CD4-positive, alpha-beta T cell treated with Interleukin-17A for 4 hours (primary cell): ENCODE results near the gene CAPZA1.
A peak's percentile ranks its signal among the peaks of the same experiment; 100 is the strongest.
"Not testable (repeated sequence)": the region's sequence is repeated elsewhere in the genome, so short reads cannot be mapped to it uniquely, and the experiment has no call there.

Experiments
- DNase-seq: peaks from one replicate; pipeline ENCODE4 v3.0.0-alpha.2; 2020; ENCODE audit warnings: mixed read lengths

Gene CAPZA1

GRCh38 chr1:112628516-112628915, 8.9 kb downstream of the CAPZA1 start:
- no peak for DNase-seq

- no peak for DNase-seq
These were observed 9.6 kb downstream of the CAPZA1 start for GRCh38 chr1:112629256-112629655.

DNA sequence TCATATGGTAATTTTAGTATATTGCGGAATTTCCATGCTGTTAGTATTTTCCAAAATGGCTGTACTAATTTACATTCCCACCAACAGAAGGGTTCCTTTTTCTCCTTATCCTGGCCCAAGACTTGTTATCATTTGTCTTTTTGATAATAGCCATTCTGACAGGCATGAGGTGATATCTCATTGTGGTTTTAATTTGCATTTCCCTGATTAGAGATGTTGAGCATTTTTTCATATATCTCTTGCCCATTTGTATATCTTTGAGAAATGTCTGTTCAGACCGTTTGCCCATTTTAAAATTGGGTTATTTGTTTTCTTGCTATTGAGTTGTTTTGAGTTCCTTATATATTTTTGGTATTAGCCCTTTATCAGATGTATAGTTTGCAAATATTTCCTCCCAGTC, 14.0 kb downstream of the CAPZA1 start:
- DNase-seq = no peak

DNA sequence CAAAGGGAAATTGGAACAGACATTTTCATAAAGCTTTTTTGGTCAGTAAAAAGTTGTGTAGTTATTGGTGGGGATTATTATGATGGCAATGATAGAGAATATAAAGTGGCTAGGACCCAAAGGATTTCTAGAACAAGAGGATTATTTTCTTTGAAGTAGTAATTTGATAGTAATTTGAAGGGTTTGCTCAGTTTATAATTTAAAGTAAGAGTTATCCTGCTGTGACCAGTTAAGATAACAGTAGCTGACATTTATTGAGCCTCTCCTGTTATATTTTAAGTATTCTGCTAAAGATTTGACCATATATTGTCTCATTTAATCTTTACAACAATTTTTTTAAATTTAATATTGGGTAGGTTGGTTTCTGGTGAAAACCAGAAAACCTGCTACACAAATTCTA, 14.7 kb downstream of the CAPZA1 start:
- no peak for DNase-seq

DNA sequence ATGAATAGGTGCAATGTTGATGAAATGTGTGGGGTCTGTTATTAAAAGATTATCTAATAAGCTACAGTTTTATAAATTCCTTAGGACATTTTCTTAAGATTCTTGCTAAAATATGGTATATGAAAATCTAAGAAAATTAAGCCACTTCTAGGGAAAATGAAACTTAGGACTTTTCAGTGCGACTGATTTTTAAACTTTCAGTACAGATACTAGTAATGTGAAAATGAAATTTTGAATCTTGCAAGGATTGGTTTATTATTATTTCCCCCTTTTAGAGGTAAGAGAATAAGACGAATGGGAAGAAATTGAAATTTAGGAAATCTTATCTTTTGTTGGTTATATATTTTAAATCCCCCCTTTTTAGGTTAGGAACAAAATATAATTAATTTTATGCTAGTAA, 16.4 kb downstream of the CAPZA1 start:
- no peak for DNase-seq

- DNase-seq = no peak
These were observed 17.1 kb downstream of the CAPZA1 start for GRCh38 chr1:112636597-112637253.

DNA sequence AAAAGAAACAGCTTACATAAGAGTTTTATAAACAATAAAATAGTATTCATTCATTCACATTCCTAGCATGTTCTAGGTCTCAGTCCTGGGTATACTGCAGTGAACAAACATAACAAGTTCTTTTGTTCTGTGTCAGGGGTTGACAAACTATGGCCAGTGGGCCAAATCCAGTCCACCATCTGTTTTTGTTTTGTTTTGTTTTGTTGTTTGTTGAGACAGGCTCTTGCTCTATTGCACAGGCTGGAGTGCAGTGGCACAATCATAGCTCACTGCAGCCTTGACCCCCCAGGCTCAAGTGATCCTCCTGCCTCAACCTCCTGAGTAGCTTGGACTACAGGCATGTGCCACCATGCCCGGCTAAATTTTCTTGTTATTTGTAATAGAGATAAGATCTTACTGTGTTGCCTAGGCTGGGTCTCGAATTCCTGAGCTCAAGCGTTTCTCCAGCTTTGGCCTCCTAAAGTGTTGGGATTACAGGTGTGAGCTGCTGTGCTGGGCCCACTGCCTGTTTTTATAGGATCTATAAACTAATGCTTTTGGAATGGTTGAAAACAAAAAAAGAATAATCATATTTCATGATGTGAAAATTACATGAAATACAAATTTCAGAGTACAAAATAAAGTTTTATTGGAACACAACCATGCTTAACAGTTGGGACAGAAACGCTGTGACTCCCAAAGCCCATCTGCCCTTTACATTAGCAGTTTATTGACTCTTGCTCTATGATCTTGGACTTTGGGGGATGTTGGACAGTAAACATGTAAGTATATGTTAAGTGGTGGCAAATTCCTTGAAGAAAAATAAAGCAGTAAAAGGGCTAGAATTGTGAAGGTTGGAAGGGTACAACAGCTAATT, 17.9 kb downstream of the CAPZA1 start:
- no peak for DNase-seq

- DNase-seq = no peak
These were observed 18.4 kb downstream of the CAPZA1 start for GRCh38 chr1:112638110-112638428.

- DNase-seq = not testable (repeated sequence)
These were observed 20.8 kb downstream of the CAPZA1 start for GRCh38 chr1:112640437-112640836.

GRCh38 chr1:112643080-112643479, 23.4 kb downstream of the CAPZA1 start:
- no peak for DNase-seq

DNA sequence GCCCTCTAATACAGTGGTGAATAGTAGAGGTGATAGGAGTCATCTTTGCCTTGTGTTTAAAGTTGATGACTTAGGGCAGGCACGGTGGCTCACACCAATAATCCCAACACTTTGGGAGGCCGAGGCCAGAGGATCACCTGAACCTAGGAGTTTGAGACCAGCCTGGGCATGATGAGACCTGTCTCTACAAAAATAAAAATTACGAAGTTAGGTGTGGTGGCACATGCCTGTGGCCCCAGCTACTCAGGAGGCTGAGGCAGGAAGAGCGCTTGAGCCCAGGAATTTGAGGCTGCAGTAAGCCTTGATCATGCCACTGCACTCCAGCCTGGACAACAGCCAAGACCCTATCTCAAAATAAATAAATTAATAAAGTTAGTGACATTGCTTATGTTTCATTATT, 26.6 kb downstream of the CAPZA1 start:
- DNase-seq = no peak

DNA sequence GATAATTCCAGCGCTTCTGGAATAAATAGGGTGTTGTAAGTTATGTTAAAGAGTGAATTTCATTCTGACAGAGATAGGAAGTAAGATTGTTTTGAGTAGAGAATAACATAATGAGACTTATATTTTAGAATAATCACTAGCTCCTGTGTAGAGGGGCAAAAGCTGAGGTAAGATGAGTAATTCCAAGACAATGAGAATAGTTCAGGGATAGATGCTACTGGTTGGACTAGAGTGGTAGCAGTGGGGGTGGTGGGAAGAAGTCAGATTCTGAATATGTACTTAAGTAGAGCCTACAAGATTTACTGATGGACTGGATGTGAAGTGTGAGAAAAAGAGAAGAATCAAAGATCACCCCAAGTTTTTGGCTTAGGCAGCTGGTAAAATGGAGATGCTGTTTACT, 31.6 kb downstream of the CAPZA1 start:
- DNase-seq = no peak

DNA sequence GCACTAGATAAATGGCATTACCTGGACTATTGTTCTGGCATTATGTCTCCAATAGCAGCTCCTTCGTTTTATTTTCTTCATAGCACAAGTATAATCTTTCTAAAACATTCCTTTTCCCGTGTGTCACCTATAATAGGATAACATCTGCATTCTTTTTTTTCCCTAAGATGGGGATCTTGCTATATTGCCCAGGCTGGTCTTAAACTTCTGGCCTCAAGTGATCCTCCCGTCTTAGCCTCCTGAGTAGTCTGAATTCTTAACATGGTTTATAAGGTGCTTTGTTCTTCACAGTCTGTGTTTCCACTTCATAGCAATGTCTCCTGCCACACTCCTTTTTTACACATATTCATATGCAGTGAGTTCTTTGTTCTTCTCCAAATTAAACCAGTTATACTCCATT, 46.2 kb downstream of the CAPZA1 start:
- DNase-seq = no peak

DNA sequence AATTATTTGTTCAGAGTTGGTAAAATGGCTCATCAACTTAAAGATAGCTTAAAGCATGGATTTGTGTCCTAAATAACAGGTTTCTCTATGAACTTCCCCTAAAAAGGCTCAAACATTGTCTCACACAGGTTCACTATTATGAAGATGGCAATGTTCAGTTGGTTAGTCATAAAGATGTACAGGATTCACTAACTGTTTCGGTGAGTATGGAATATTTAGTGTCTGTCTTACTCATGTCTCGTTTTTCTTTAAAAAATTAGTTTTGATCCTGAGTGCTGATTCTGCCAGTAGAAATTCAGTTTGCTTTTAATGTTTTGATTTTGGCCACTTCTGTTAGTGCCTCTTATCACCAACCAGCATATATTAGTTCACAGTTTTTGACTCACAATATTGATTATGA, 47.3 kb downstream of the CAPZA1 start:
- no peak for DNase-seq

- no peak for DNase-seq
These were observed 52.4 kb downstream of the CAPZA1 start for GRCh38 chr1:112672009-112672408.

DNA sequence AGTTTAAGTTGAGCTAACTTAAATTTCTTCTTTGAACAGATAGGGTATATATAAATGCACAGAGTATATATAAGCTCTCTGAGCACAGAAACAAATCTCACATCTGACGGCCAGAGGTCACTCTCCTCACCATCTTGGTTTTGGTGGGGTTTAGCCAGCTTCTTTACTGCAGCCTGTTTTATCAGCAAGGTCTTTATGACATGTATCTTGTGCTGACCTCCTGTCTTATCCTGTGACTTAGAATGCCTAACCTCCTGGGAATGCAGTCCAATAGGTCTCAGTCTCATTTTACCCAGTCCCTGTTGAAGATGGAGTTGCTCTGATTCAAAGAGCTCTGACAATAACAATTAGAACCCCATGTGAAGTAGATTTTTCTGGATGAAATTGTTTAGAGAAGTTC, 53.2 kb downstream of the CAPZA1 start:
- DNase-seq = no peak

GRCh38 chr1:112673592-112674439, 54.2 kb downstream of the CAPZA1 start:
- DNase-seq = peak; percentile 24

DNA sequence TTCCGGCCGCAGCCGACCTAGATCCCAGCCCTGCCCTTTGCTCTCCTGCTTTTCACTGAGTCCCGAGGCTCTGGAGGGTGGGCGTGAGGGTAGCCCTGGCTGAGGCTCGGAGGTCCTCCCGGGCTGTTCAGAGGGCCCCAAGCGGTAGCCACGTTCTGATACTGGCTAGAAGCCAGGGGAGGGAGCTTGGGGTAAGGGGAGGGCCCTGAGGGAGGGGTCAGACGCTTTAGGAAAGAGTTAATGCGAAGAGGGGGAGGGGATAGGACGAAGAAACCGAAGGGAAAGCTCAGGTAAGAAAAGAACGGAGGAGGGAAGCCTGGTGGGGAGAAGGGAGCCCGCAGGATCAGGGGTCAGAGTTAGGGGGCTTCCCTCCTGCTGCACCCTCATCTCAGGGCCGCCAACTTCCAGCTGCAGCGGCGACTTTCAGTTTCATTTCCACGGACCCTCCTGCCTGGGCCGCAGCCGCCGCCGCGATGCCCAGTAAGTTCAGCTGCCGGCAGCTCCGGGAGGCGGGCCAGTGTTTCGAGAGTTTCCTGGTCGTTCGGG, 54.9 kb downstream of the CAPZA1 start, which contains the start of gene MOV10:
Gene MOV10, plus strand, starts transcription at position 220 of the 546 bp plus-strand sequence. Its CDS starts 254 bp downstream, at position 474.
- peak; percentile 66 for DNase-seq

GRCh38 chr1:112674986-112675727, 55.5 kb downstream of the CAPZA1 start:
- peak; percentile 50 for DNase-seq

GRCh38 chr1:112675728-112676381, 56.2 kb downstream of the CAPZA1 start:
- DNase-seq = no peak

DNA sequence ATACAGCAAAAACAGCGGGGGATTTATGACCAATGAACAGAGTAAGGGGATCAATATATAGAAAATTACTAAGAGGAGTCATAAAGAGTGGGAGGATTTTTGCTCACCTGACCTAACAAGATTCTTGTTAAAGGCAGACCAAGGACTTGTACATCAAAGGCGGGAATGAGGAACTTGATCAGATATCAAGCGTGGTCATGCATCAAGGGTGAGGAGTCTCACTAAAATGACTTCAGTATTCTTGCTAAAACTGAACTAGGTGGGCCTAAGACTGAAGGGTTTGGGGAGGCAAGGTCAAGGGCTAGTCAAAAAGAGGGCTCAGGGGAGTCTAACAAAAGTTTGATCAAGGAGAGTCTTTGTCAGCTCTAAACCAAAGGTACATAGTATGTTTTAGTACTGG, 56.9 kb downstream of the CAPZA1 start:
- no peak for DNase-seq

DNA sequence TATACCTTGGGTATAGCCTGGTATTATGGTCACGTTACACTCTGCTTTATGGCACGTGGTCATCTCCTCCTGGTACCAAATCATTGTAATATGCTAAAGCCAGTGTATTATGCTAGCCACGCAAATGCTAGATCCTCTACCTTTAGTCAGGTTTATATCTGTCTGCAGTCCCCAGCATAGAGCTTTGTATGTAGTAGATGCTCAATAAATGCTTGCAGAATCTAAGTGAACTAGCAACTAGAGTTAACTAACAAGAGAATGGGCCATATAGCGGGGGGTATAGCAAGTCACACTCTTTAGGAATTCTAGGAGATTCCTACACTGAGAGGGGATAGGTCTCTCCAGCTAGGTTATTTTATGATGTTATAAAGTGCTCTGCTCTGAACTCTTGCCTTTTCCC, 57.9 kb downstream of the CAPZA1 start:
- DNase-seq = no peak
